NT2/D1 (cell line): ENCODE results near the gene EIF3B.
"Not testable (repeated sequence)": the region's sequence is repeated elsewhere in the genome, so short reads cannot be mapped to it uniquely, and the experiment has no call there.

Experiments
- DNase-seq: peaks from one replicate; pipeline ENCODE4 v3.0.0-alpha.2; 2011; ENCODE audit warnings: low read depth, low spot score
- H3K27me3 ChIP-seq: 2 replicates; pipeline ENCODE4 v1.6.0; 2011; ENCODE audit warnings: mild to moderate bottlenecking; ENCODE audit not compliant: insufficient read length, insufficient read depth
- H3K36me3 ChIP-seq: 2 replicates; pipeline ENCODE4 v1.6.1; 2011; ENCODE audit warnings: mild to moderate bottlenecking, low read length, mixed read lengths; ENCODE audit not compliant: insufficient read depth, insufficient read length
- H3K4me1 ChIP-seq: 2 replicates; pipeline ENCODE4 v1.5.1; 2011; ENCODE audit not compliant: insufficient read depth, insufficient read length
- H3K4me3 ChIP-seq: 2 replicates; pipeline ENCODE4 v1.5.1; 2011; ENCODE audit warnings: low read depth; ENCODE audit not compliant: insufficient read length
- H3K9ac ChIP-seq: 2 replicates; pipeline ENCODE4 v1.6.0; 2011; ENCODE audit warnings: low read depth; ENCODE audit not compliant: insufficient read length
- H3K9me3 ChIP-seq: 2 replicates; pipeline ENCODE4 v1.5.1; 2011; ENCODE audit warnings: mild to moderate bottlenecking, low read length; ENCODE audit not compliant: insufficient read depth
- SUZ12 ChIP-seq: IDR thresholded peaks from 2 replicates; pipeline ENCODE4 v1.6.1; 2011; ENCODE audit not compliant: insufficient read length, insufficient read depth; ENCODE audit errors: extremely low read depth
- YY1 ChIP-seq: IDR thresholded peaks from 2 replicates; pipeline ENCODE4 v1.6.1; 2011; ENCODE audit not compliant: insufficient read length, insufficient read depth
- ZNF274 ChIP-seq: IDR thresholded peaks from 2 replicates; pipeline ENCODE4 v1.6.1; 2011; ENCODE audit warnings: mild to moderate bottlenecking, low read depth, low read length

EIF3B gene

DNA sequence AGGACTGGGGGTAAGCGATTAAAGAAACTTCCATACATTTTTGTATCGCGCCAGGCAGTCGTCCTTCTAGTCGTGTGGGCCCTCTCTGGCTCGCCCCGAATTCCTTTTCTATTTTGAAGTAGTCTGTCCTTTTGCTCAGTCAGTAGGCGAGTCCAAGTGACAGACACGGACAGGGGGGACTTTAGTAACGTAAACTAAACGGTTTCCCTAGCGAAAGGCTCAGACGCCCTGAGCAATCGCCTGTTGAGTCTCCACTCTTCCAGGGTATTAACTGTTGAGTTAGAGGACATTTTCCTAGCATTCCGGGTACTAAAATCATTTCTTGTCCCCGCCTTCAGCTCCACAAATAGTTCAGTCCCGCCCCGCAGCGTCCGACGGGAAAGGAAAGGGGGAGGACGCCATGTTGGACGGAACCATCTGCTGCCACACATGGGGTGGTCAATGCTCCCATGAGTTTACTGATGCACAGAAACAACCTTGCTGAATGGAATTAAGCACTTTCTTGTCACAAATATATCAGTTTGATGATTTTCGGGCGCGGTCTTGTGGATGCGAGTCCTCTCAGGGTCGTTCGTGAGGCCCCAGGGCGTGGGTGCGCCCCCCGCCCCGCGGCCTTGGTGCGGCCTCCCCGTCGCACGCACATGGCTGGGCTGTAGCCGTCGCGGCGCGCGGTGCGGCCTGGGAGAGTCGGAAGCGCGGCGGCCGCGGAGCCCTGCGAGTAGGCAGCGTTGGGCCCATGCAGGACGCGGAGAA, at the start of gene EIF3B:
Gene EIF3B, plus strand, starts transcription at position 642 of the 753 bp plus-strand sequence. Its CDS starts 95 bp downstream, at position 737.
- peak within 1 kb of the TSS; percentile 97 for H3K9ac ChIP-seq
- H3K4me1 ChIP-seq, result peaks cover 4% of the 10 kb centered on the region
- H3K27me3 ChIP-seq, result no peaks in the 10 kb centered on the region
- TF ChIP-seq ZNF274, result no peak
- TF ChIP-seq SUZ12, result no peak
- TF ChIP-seq YY1, result peak; percentile 92
- peak within 1 kb of the TSS; percentile 99 for H3K4me3 ChIP-seq
- peak; percentile 97 for DNase-seq
- peaks cover 62% of the 10 kb centered on the region for H3K36me3 ChIP-seq
- H3K9me3 ChIP-seq, result no peaks in the 10 kb centered on the region

DNA sequence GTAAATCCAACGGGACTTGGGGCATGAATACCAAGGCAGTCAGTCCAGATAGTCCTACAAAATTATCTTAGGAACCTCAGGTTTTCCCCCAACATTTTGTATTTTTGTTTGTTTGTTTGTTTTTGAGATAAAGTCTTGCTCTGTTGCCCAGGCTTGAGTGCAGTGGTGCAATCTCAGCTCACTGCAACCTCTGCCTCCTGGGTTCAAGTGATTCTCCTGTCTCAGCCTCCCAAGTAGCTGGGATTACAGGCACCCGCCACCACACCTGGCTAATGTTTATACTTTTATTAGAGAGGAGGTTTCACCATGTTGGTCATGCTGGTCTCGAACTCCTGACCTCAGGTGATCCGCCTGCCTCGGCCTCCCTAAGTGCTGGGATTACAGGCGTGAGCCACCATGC, 49.4 kb upstream of the EIF3B start:
- H3K9ac ChIP-seq, result not testable (repeated sequence)

DNA sequence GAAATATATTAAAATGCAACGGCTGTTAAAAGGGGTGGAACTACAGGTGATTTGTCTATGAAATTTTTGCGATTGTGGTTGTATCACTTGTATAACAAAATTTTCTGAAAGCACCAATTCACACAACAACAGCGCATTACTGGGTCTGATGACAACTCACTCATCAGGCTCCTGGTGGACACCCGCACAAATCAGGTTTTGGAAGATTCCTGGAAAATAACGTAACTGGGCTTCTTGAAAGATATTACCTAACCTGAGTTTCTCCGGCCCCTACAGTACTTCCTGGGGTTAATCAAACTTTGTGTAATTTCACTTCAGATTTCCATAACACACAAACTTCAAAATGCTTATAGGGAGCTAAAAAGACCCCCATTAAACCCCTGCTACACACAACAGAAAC, 47.9 kb upstream of the EIF3B start:
- no peak for DNase-seq
- Histone ChIP-seq H3K9ac (no peak overlapping the region), H3K27me3 (no peaks in the 10 kb centered on the region), H3K4me3 (no peak overlapping the region), H3K36me3 (peaks cover 2% of the 10 kb centered on the region), H3K9me3 (peaks cover 11% of the 10 kb centered on the region; the same call in 1 of the 2 replicates), H3K4me1 (peaks cover 7% of the 10 kb centered on the region)
- TF ChIP-seq SUZ12 (no peak), ZNF274 (no peak), YY1 (no peak)

More for the DNA sequence above, 49.4 kb upstream of the EIF3B start:
- not testable (repeated sequence) for H3K36me3 ChIP-seq, DNase-seq, H3K4me1 ChIP-seq, H3K27me3 ChIP-seq, H3K4me3 ChIP-seq
- peaks cover 15% of the 10 kb centered on the region; the same call in 1 of the 2 replicates for H3K9me3 ChIP-seq

DNA sequence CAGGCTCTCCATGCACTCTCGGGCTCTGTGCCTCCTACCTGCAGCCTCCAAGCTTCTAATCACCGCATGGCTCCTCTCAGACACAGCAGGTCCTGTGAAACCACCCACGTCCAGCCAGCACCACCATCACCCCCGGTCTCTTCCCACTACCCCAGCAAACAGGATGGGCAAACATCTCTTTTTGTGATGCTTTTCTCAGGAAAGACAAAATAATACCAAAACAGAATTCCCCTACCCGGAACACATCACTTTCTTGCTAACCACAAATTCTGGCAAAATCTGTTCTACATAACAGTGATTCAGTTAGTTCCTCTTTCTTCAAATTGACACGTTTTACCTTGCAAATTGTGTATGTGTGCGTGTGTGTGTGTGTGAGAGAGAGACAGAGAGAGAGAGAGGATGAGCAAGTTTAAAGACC, 46.9 kb upstream of the EIF3B start:
- Histone ChIP-seq H3K27me3 (no peaks in the 10 kb centered on the region), H3K4me3 (no peak overlapping the region), H3K4me1 (peaks cover 10% of the 10 kb centered on the region), H3K9ac (peak overlapping the region; percentile 1), H3K36me3 (peaks cover 2% of the 10 kb centered on the region), H3K9me3 (0 out of 2 replicates have a peak, but pooled peaks cover 1% of the 10 kb centered on the region)
- no peak for DNase-seq
- TF ChIP-seq ZNF274 (no peak), SUZ12 (no peak), YY1 (no peak)

DNA sequence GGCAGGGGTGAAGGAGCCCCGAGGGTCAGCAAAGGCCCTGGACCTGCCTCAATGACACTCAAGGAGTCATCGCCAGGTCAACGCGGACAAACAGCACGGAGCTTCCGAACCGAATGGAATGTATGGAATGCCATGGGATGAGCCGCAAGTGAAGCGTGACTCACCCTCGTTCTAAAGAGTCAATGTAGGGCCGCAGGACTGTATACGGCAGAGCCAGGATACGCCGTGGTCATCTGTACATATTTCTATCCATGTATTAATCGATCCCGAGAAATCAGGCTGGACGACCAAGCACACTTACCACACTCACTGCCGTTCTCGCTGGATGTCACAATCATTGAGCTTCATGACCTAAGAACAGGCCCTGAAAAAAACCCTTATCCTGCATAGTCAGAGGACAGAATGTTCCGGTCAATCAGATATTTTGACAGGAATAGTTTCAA, 44.7 kb upstream of the EIF3B start:
- H3K9ac ChIP-seq, result peak overlapping the region; percentile 59
- peaks cover 10% of the 10 kb centered on the region for H3K4me1 ChIP-seq
- H3K36me3 ChIP-seq, result peaks cover 2% of the 10 kb centered on the region
- H3K27me3 ChIP-seq, result peaks cover 4% of the 10 kb centered on the region
- no peak overlapping the region for H3K4me3 ChIP-seq
- peak; percentile 84 for DNase-seq
- no peak for TF ChIP-seq ZNF274
- TF ChIP-seq YY1, result no peak
- TF ChIP-seq SUZ12, result no peak
- H3K9me3 ChIP-seq, result no peaks in the 10 kb centered on the region

DNA sequence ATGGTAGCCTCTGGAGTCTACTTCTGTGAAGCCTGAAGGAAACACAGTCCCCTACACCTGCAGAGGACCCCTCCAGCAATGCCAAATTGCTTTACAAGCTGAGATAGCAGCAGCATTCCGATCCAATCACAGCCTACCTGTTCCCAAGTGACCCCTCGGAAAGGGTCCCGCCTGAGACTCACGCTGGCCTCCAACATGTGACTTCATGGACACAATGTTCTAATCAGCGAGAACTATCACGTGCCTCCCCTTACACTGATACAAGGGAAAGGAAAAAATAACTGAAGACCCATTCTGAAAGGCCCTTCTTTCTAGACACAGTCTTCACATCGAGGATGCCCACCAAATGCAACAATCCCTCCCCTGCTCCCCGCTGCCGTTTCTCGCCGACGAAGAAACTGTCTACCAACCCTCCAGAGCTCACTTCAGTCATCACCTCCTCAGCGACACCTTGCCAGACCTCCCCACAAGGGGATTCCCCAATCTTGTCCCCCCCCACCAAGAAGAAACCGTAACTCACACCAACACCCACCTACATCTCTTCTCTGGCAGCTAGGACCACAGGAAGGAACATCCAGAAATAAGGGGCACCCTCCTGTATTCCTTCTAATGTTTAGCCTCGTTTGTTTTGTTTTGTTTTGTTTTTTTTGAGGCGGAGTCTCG, 42.2 kb upstream of the EIF3B start:
- TF ChIP-seq YY1 (no peak), SUZ12 (no peak), ZNF274 (no peak)
- peaks cover 2% of the 10 kb centered on the region for H3K36me3 ChIP-seq
- peaks cover 7% of the 10 kb centered on the region for H3K4me1 ChIP-seq
- peak overlapping the region; percentile 57 for H3K9ac ChIP-seq
- H3K27me3 ChIP-seq, result peaks cover 14% of the 10 kb centered on the region
- DNase-seq, result no peak
- no peaks in the 10 kb centered on the region for H3K9me3 ChIP-seq
- H3K4me3 ChIP-seq, result no peak overlapping the region

DNA sequence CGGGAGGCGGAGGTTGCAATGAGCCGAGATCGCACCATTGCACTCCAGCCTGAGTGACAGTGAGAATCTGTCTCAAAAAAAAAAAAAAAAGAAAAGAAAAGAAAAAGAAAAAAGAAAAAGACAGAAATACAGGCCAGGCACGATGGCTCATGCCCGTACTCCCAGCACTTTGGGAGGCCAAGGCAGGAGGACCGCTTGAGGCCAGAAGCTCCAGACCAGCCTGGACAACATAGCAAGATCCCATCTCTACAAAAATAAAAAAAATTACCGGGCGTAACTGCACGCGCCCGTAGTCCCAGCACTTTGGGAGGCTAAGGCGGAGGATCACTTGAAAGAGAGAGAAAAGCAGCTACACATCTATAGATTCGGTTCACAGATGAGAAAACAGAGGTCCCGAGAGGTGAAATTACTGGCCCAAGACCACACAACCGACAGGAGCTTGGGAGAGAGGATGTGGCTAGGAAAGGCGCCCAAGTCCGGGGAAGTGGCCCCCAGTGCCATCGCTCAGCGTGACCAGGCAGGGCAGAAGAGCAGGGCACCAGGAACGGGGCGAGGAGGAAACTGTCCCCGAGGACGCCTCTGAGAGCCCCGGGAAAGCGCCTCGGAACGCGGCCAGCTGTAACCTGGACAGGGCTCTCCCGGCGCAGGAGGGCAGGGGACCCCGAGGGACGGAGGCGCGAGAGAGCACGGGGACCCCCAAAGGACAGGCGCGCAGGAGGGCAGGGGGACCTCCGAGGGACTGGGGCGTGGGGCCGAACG, 41.0 kb upstream of the EIF3B start:
- peaks cover 2% of the 10 kb centered on the region for H3K36me3 ChIP-seq
- peak overlapping the region; percentile 85 for H3K4me3 ChIP-seq
- no peaks in the 10 kb centered on the region for H3K9me3 ChIP-seq
- H3K9ac ChIP-seq, result peak overlapping the region; percentile 90
- H3K4me1 ChIP-seq, result peaks cover 7% of the 10 kb centered on the region
- H3K27me3 ChIP-seq, result peaks cover 14% of the 10 kb centered on the region
- TF ChIP-seq ZNF274, result no peak
- TF ChIP-seq SUZ12, result no peak
- no peak for TF ChIP-seq YY1
- no peak for DNase-seq
